Ovary (tissue), 9 donors: Measurements from ENCODE around the gene CRADD. TPM values are rescaled to one million over a fixed set of nuclear protein-coding genes. Genes with fewer than 3 reads are reported as not detected.

ENCODE experiments used
- DNase-seq, 5 donors: peaks; one replicate each; pipeline ENCODE4 v3.0.0-alpha.2; 2019 to 2020
- H3K27ac ChIP-seq, 2 donors: fragments of 200-600 bp; one replicate each; pipeline versions ENCODE4 v1.5.1 to v1.8.0; 2019 to 2022
- H3K27me3 ChIP-seq: fragments of 200-600 bp; one replicate; pipeline ENCODE4 v1.8.0; 2022
- H3K36me3 ChIP-seq: fragments of 200-600 bp; sonication (generic); one replicate; pipeline ENCODE4 v1.5.1; 2019
- H3K4me1 ChIP-seq: one replicate; pipeline ENCODE4 v1.8.1; 2013; ENCODE audit warnings: mild to moderate bottlenecking, moderate library complexity; ENCODE audit not compliant: insufficient read depth
- H3K4me3 ChIP-seq: fragments of 200-600 bp; sonication (generic); one replicate; pipeline ENCODE4 v1.5.1; 2017
- H3K9me3 ChIP-seq, 2 donors: fragments of 200-600 bp in 1 of 2; sonication (generic) in 1 of 2; one replicate each; pipeline versions ENCODE4 v1.5.1 to v1.8.1; 2013 to 2019; ENCODE audit warnings: mild to moderate bottlenecking in 1 of 2, moderate library complexity in 1 of 2
- EP300 ChIP-seq: sonication (generic); formaldehyde crosslinking; IDR thresholded peaks from one replicate; pipeline ENCODE4 v1.6.1; 2017; ENCODE audit warnings: antibody characterized with exemption
- POLR2A ChIP-seq: fragments of 450-650 bp; IDR thresholded peaks from one replicate; pipeline ENCODE4 v1.6.1; 2017; ENCODE audit warnings: antibody characterized with exemption, mild to moderate bottlenecking, moderate library complexity
- WGBS, 3 donors: extraction: QIAGEN DNeasy Blood & Tissue Kit in 1 of 3; methylation state at CpG; one replicate each; pipeline versions ENCODE4 v1.1.5 to v1.1.7; 2013 to 2017; 5-methylcytosine and 5-hydroxymethylcytosine counted together
- intact Hi-C, 4 donors: fragments of 100-400 bp; cut with DNase I; formaldehyde crosslinking; loops; one replicate each; pipeline versions ENCODE4 v1.11.0 to v1.15.1; 2022 to 2023
- polyA plus RNA-seq, 2 donors: library from polyadenylated mRNA; stranded (reverse); fragments of 200-250 nt in 1 of 2; fragments of 350-450 nt in 1 of 2; fragmentation: Illumina TruSeq in 1 of 2; extraction: RNeasy Lipid Tissue Mini Kit (QIAGEN cat#74804) in 1 of 2; gene quantifications; one replicate each; pipeline ENCODE4 v1.2.3, GENCODE V29; 2013 to 2014
- total RNA-seq, 7 donors: library from RNA; depleted of rRNA in 2 of 7; stranded (reverse); fragments of >200 nt in 2 of 7; fragmentation: NEBNext Ultra II Directional in 3 of 7; extraction: Animal tissue kit (Norgen Biotek cat#: 25700) in 3 of 7; gene quantifications; one replicate each; pipeline versions ENCODE4 v1.1.0 to v1.2.4, GENCODE V29; 2016 to 2023
- TF ChIP-seq, protein P1 (sequence below), 3 donors: fragments of 450-650 bp in 2 of 3; fragments of 200-600 bp in 1 of 3; IDR thresholded peaks; one replicate each; pipeline versions ENCODE4 v1.5.1 to v1.8.0; 2016 to 2022; ENCODE audit warnings: antibody characterized with exemption in 3 of 3, mild to moderate bottlenecking in 1 of 3
- donor health status: DM: no; HTN: no; CAD: no; lungs with moderate emphysema.
- donor health status: DM: no; HTN: no; CAD: no.
- donor health status: Bipolar disorder and iron deficiency.
- donor health status: DM: yes; HTN: yes; CAD: no.
- donor health status: DM: no; HTN: no; CAD: no.
- donor health status: DM: yes; HTN: yes; CAD: no.

CRADD gene
- total and polyA plus RNA-seq, 9 donors, result 11.4 to 67.8 (median 16.9) TPM

DNA sequence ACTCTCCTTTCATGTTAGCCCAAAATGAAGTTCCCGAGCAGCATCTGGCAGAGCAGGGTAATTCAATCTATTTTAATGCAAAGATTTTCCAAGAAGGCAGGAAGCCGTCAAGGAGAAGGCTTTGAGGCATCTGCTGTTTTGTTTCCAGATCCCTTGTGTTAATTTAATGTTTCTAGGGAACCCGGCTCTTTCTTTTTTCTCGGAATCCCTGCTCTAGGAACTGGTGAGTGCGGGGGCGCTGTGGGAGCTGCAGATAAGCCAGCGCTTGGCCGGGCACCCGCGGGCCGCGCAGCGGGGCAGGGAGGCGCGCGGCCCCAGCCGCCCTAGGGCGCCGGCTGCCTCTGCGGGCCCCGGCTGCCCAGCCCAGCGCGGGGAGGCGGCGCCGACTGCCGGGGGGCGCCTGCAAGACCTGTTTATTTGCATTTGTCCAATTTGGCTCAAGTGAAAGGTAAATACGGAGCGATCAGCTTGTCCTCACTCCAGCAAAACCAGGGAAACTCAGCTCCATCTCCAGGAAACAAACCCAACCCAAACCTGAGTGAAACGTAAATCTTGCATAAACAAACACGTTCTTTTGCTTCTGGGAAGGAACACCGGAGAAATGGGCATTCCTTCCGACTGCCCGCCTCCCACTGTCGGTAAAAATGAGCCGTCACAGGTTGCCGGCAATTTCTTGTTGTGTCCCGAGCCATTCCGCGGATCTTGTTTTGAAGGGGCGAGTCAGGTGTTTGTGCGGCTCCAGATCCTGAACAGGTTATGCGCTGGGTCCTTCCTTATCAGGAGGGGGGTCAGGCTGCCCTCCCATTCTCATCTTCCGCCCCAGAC is 65.1 kb downstream of the CRADD start:
- H3K27me3 ChIP-seq, result no peaks in the 10 kb centered on the region
- H3K36me3 ChIP-seq, result no peaks in the 10 kb centered on the region
- DNase-seq, result peak; percentile 76 to 87 (median 82)
- WGBS, 3 donors, result 0% methylated on average over 39 to 45 of the region's 45 CpGs
- H3K4me3 ChIP-seq, result peak overlapping the region; percentile 49
- no peaks in the 10 kb centered on the region for H3K9me3 ChIP-seq
- peaks cover 5% of the 10 kb centered on the region for H3K4me1 ChIP-seq
- peak overlapping the region; percentile 57 to 77 for H3K27ac ChIP-seq
- TF ChIP-seq, protein P1, sequence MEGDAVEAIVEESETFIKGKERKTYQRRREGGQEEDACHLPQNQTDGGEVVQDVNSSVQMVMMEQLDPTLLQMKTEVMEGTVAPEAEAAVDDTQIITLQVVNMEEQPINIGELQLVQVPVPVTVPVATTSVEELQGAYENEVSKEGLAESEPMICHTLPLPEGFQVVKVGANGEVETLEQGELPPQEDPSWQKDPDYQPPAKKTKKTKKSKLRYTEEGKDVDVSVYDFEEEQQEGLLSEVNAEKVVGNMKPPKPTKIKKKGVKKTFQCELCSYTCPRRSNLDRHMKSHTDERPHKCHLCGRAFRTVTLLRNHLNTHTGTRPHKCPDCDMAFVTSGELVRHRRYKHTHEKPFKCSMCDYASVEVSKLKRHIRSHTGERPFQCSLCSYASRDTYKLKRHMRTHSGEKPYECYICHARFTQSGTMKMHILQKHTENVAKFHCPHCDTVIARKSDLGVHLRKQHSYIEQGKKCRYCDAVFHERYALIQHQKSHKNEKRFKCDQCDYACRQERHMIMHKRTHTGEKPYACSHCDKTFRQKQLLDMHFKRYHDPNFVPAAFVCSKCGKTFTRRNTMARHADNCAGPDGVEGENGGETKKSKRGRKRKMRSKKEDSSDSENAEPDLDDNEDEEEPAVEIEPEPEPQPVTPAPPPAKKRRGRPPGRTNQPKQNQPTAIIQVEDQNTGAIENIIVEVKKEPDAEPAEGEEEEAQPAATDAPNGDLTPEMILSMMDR (IDR thresholded peaks at IDR 0.05), result peak in 2 of 3 donors; percentile 25 to 39
- TF ChIP-seq POLR2A (no peak), EP300 (peak; percentile 46)
- intact Hi-C loops, result loop anchor here in 3 of 4 donors (5.0 to 10.0 kb wide), 3 partner anchors 58 to 170 kb away; partner anchors contain the start of genes SOCS2 (in 2 of the 3) and CRADD (in 1 of the 3)

DNA sequence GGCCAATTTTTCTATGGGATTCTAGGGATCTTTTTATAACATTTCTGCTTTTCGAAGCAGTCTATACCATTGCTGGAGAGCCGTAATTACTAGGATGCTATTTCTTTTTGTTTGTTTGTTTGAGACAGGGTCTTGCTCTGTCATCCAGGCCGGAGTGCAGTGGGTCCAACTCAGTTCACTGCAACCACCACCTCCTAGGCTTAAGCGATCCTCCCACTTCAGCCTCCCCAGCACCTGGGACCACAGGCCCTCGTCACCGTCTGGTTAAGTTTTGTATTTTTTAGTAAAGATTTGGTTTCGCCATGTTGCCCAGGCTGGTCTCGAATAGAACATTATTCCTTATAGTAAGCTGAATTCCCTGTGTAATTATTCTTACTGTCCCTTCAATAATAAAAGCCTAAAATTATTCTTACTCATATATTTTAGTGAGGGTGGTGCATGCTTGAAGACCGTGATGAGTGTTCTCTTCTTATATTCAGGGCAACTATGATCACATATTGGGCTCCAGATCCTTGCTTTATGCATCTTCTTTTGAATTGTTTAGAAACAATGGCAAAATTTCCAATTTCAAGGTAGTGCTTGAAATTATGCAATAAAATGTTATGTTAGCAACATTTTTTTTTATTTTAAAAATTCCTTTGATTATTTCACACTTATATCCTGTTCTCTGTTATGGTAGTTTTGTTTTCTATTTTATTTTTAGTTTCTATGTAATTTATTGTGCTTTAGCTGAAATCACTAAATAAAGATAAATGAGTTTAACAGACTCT is 66.2 kb downstream of the CRADD start:
- Histone ChIP-seq H3K27ac (peak overlapping the region in 1 of 2 donors; percentile 77), H3K4me3 (peak overlapping the region; percentile 49), H3K27me3 (no peaks in the 10 kb centered on the region), H3K36me3 (no peaks in the 10 kb centered on the region), H3K9me3 (no peaks in the 10 kb centered on the region), H3K4me1 (peaks cover 4% of the 10 kb centered on the region)
- DNase-seq, result no peak
- WGBS, 3 donors, result 88 to 93% (median 92%) methylated on average over 9 of the region's 9 CpGs
- intact Hi-C loops, result loop anchor here in 3 of 4 donors (5.0 to 10.0 kb wide), 3 partner anchors 59 to 171 kb away; partner anchors contain the start of genes SOCS2 (in 2 of the 3) and CRADD (in 1 of the 3)
- TF ChIP-seq EP300 (no peak), POLR2A (no peak)
- TF ChIP-seq, protein P1 (IDR thresholded peaks at IDR 0.05), result no peak

DNA sequence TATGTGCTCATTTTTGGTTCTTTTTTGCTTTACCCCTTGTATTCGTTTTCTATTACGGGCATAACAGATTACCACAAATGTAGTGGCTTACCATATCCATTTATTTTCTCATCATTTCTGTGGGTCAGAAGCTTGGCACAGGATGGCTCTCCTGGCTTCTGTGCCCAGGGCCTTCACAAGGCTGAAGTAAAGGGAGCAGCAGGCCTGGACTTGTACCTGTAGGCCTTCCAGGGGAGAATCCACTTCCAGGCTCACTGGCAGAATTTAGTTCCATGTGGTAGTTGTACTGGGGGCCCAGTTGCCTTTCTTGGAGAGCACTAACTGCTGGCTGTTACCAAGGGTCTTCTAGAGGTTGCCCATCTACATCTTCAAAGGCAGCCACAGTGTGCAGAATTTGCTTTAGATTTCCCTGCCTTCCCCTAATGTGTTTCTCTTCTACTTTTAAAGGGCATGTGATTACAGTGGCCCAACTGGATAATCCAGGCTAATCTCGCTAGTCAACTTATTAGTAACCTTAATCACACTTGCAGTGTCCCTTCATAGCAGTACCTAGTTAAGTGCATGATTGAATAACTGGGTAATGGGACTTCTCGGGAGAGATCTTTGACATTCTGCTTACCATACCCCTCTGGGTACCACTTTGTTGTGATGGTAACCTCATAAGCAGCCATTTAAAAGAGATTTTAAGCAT is 67.0 kb downstream of the CRADD start:
- no peak overlapping the region for H3K27ac ChIP-seq
- intact Hi-C loops, result loop anchor here in 3 of 4 donors (5.0 to 10.0 kb wide), 3 partner anchors 59 to 172 kb away; partner anchors contain the start of genes SOCS2 (in 2 of the 3) and CRADD (in 1 of the 3)
- H3K4me3 ChIP-seq, result no peak overlapping the region
- TF ChIP-seq, protein P1 (IDR thresholded peaks at IDR 0.05), result no peak
- TF ChIP-seq EP300 (no peak), POLR2A (no peak)
- peaks cover 4% of the 10 kb centered on the region for H3K4me1 ChIP-seq
- H3K27me3 ChIP-seq, result no peaks in the 10 kb centered on the region
- no peak for DNase-seq
- WGBS, 3 donors, result 92 to 98% (median 97%) methylated on average over 4 of the region's 4 CpGs
- no peaks in the 10 kb centered on the region for H3K36me3 ChIP-seq
- H3K9me3 ChIP-seq, result no peaks in the 10 kb centered on the region

DNA sequence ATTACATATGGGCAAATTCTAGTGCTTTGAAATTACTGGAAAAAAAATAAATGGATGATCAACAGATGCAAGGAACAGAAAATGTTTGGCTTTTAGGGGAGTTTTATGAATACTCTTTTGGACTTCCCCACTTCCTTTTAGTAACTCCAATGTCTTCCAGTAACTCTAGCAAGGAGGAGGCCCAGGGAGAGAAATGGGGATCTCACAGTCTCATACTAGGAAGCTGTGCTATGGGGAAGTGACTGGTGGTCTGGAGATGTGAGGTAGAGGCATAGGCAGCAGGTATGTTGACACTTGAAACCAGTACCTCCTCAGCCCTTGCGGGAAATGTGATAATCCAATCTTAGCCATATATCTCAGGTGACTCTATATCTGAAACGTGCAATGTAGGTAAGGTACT is 68.1 kb downstream of the CRADD start:
- TF ChIP-seq, protein P1 (IDR thresholded peaks at IDR 0.05), result no peak
- no peak for TF ChIP-seq POLR2A
- no peak for TF ChIP-seq EP300
- Histone ChIP-seq H3K27me3 (no peaks in the 10 kb centered on the region), H3K36me3 (no peaks in the 10 kb centered on the region), H3K27ac (no peak overlapping the region), H3K4me3 (no peak overlapping the region), H3K9me3 (no peaks in the 10 kb centered on the region), H3K4me1 (peaks cover 4% of the 10 kb centered on the region)
- intact Hi-C loops, result loop anchor here in 2 of 4 donors (10.0 kb wide), 2 partner anchors 60 to 70 kb away; partner anchors contain the start of gene CRADD (in 1 of the 2)
- 91 to 98% (median 93%) methylated on average over 2 of the region's 2 CpGs for WGBS, 3 donors
- DNase-seq, result no peak
